ENCODE results near the gene ZNHIT2.

ZNHIT2 gene

GRCh38 chr11:65127473-65128181, 10.1 kb upstream of the ZNHIT2 start:
- H3K9me2 ChIP-seq (replicated peaks; ENCODE audit: control insufficient read depth, low read length): no peaks in the 10 kb centered on the region
- H3K27ac ChIP-seq (ENCODE audit: low read depth, low read length): peak overlapping the region; percentile 100
- peaks cover 23% of the 10 kb centered on the region; the same call in 1 of the 2 replicates for H4K20me1 ChIP-seq (ENCODE audit: control insufficient read depth, insufficient read depth, low read depth, low read length)
- H3K4me3 ChIP-seq (ENCODE audit: low read length): no peak overlapping the region
- peaks cover 94% of the 10 kb centered on the region for H3K36me3 ChIP-seq (ENCODE audit: control insufficient read depth, low read length)
- 0 out of 2 replicates have a peak overlapping the region, but pooled peaks have one; percentile 6 for H3K4me2 ChIP-seq (ENCODE audit: low read length)
- H3K79me2 ChIP-seq (ENCODE audit: control insufficient read depth, low read length): peaks cover 56% of the 10 kb centered on the region
- peaks cover 69% of the 10 kb centered on the region for H3F3A ChIP-seq (ENCODE audit: control insufficient read depth, insufficient read depth)
- H3K4me1 ChIP-seq (ENCODE audit: control insufficient read depth, low read length): peaks cover 53% of the 10 kb centered on the region
- no peaks in the 10 kb centered on the region for H3K27me3 ChIP-seq (ENCODE audit: control insufficient read depth, low read length)
- TF ChIP-seq CTCF (IDR thresholded peaks at IDR 0.05; ENCODE audit: low read depth, low read length, poor library complexity, severe bottlenecking) (no peak), EZH2phosphoT487 (IDR thresholded peaks at IDR 0.05; ENCODE audit: borderline replicate concordance, low read length) (no peak)
- H3K9me3 ChIP-seq (ENCODE audit: control insufficient read depth, insufficient read depth, low read length): no peaks in the 10 kb centered on the region

GRCh38 chr11:65126624-65127274, 9.2 kb upstream of the ZNHIT2 start:
- Histone ChIP-seq H3K9me2 (replicated peaks; ENCODE audit: control insufficient read depth, low read length) (no peaks in the 10 kb centered on the region), H3K27me3 (ENCODE audit: control insufficient read depth, low read length) (no peaks in the 10 kb centered on the region), H3K9me3 (ENCODE audit: control insufficient read depth, insufficient read depth, low read length) (no peaks in the 10 kb centered on the region), H3K79me2 (ENCODE audit: control insufficient read depth, low read length) (peaks cover 59% of the 10 kb centered on the region), H3F3A (ENCODE audit: control insufficient read depth, insufficient read depth) (peaks cover 66% of the 10 kb centered on the region), H3K4me3 (ENCODE audit: low read length) (no peak overlapping the region), H3K4me2 (ENCODE audit: low read length) (no peak overlapping the region), H3K36me3 (ENCODE audit: control insufficient read depth, low read length) (peaks cover 91% of the 10 kb centered on the region), H3K4me1 (ENCODE audit: control insufficient read depth, low read length) (peaks cover 47% of the 10 kb centered on the region), H4K20me1 (ENCODE audit: control insufficient read depth, insufficient read depth, low read depth, low read length) (peaks cover 20% of the 10 kb centered on the region; the same call in 1 of the 2 replicates), H3K27ac (ENCODE audit: low read depth, low read length) (peak overlapping the region; percentile 100)
- TF ChIP-seq CTCF (IDR thresholded peaks at IDR 0.05; ENCODE audit: low read depth, low read length, poor library complexity, severe bottlenecking): no peak
- no peak for TF ChIP-seq EZH2phosphoT487 (IDR thresholded peaks at IDR 0.05; ENCODE audit: borderline replicate concordance, low read length)

GRCh38 chr11:65125197-65126056, 7.9 kb upstream of the ZNHIT2 start:
- H3K27me3 ChIP-seq (ENCODE audit: control insufficient read depth, low read length): no peaks in the 10 kb centered on the region
- no peak overlapping the region for H3K4me2 ChIP-seq (ENCODE audit: low read length)
- peaks cover 91% of the 10 kb centered on the region for H3K36me3 ChIP-seq (ENCODE audit: control insufficient read depth, low read length)
- no peaks in the 10 kb centered on the region for H3K9me3 ChIP-seq (ENCODE audit: control insufficient read depth, insufficient read depth, low read length)
- H3K4me1 ChIP-seq (ENCODE audit: control insufficient read depth, low read length): peaks cover 42% of the 10 kb centered on the region
- peaks cover 64% of the 10 kb centered on the region for H3F3A ChIP-seq (ENCODE audit: control insufficient read depth, insufficient read depth)
- peaks cover 60% of the 10 kb centered on the region for H3K79me2 ChIP-seq (ENCODE audit: control insufficient read depth, low read length)
- peaks cover 14% of the 10 kb centered on the region; the same call in 1 of the 2 replicates for H4K20me1 ChIP-seq (ENCODE audit: control insufficient read depth, insufficient read depth, low read depth, low read length)
- TF ChIP-seq CTCF (IDR thresholded peaks at IDR 0.05; ENCODE audit: low read depth, low read length, poor library complexity, severe bottlenecking) (no peak), EZH2phosphoT487 (IDR thresholded peaks at IDR 0.05; ENCODE audit: borderline replicate concordance, low read length) (no peak)
- no peak overlapping the region for H3K4me3 ChIP-seq (ENCODE audit: low read length)
- H3K27ac ChIP-seq (ENCODE audit: low read depth, low read length): peak overlapping the region; percentile 100
- H3K9me2 ChIP-seq (replicated peaks; ENCODE audit: control insufficient read depth, low read length): no peaks in the 10 kb centered on the region
